IPS-11a (cell line): ENCODE data around the gene TP53.
"Not testable (repeated sequence)": the region's sequence is repeated elsewhere in the genome, so short reads cannot be mapped to it uniquely, and the experiment has no call there.

Experiments
- H3K4me3 ChIP-seq: one replicate; pipeline ENCODE4 v1.5.1; 2013; ENCODE audit warnings: low read depth, low read length, control low read depth

TP53 gene

DNA sequence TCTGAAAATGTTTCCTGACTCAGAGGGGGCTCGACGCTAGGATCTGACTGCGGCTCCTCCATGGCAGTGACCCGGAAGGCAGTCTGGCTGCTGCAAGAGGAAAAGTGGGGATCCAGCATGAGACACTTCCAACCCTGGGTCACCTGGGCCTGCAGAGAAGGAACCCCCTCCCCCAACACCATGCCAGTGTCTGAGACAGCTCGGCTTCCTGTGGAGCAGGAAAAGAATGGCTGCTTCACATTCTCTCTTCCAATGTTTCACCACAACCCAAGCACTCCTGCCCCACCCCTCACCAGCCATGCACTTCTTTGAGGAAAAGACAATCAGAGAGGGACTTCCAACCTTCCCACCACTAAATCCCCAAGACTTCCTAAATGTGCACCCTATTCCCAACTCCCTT lies 10.8 kb downstream of the TP53 start:
- no peak overlapping the region for H3K4me3 ChIP-seq

DNA sequence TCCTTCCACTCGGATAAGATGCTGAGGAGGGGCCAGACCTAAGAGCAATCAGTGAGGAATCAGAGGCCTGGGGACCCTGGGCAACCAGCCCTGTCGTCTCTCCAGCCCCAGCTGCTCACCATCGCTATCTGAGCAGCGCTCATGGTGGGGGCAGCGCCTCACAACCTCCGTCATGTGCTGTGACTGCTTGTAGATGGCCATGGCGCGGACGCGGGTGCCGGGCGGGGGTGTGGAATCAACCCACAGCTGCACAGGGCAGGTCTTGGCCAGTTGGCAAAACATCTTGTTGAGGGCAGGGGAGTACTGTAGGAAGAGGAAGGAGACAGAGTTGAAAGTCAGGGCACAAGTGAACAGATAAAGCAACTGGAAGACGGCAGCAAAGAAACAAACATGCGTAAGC lies 12.4 kb downstream of the TP53 start:
- no peak overlapping the region for H3K4me3 ChIP-seq

DNA sequence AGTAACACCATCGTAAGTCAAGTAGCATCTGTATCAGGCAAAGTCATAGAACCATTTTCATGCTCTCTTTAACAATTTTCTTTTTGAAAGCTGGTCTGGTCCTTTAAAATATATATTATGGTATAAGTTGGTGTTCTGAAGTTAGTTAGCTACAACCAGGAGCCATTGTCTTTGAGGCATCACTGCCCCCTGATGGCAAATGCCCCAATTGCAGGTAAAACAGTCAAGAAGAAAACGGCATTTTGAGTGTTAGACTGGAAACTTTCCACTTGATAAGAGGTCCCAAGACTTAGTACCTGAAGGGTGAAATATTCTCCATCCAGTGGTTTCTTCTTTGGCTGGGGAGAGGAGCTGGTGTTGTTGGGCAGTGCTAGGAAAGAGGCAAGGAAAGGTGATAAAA lies 14.1 kb downstream of the TP53 start:
- no peak overlapping the region for H3K4me3 ChIP-seq

DNA sequence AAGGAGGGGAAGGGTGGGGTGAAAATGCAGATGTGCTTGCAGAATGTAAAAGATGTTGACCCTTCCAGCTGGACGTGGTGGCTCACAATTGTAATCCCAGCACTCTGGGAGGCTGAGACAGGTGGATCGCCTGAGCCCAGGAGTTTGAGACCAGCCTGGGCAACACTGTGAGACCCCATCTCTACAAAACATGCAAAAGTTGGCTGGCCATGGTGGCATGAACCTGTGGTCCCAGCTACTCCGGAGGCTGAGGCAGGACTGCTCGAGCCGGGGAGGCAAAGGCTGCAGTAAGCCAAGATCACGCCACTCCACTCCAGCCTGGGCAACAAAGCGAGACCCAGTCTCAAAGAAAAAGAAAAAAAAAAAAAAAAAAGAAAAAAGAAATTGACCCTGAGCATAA lies 18.8 kb downstream of the TP53 start:
- H3K4me3 ChIP-seq: no peak overlapping the region

DNA sequence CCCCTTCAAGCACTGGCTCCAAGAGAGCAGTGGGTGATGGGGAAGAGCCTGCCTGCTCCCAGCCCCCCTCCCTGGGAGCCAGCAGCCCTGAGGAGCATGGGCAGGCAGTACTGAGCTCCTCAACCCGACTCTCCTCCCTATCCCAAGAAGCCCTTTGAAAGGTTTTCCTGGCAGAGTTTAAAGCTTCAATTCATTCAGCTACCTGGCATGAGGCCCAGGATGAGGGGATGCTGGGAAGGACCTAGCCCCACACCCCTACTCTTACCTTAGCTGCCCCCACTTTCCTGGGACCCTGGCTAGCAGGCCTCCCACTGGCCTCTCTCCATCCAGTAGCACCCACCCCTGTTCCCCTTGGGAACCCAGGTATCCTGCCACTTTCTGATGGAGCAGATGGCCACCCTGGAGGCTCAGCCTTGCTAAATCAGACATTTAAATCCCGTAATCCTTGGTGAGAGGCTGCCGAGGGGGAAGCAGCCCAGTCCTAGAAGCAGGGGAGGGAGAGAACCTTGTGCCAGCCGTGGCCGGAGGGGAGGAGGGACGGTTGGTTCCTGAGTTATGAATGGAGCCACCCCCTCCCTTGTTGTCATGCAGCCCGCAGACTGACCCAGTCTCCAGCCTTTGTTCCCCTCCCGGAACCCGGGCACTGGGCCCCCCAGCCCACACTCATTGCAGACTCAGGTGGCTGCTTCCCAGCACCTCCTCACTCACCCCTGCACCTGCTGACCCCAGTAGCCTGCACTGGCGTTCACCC lies 19.5 kb downstream of the TP53 start:
- H3K4me3 ChIP-seq: no peak overlapping the region

DNA sequence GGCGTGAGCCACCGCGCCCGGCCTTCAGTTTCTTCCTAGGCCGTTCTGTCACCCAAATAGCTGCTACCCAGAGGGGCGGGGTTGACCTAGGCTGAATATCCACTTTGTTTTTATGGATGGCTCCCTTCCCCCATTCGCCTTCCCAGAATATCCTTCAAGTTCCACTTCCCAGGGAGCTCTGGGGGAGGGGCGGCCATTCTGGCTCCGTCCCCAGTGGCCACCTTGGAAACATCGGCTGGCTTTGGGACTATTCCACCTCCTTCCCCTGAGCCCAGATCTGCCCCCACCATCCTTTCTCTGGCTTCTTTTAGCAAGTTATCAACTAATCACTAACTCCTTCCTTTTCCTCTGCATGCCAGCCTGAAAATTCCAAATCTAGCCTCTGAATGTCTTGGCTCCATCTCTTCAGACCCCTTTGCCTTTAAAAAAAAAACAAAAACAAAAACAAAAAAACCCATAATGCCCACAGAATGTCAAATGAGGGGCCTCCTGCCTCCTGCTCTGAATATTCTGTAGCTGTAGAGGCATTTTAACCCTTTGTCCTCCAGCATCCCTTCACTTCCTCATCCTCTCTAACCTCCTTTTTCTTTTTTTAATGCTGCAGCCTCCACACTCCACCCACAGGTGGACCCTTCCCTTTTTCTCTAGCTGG lies 30.2 kb downstream of the TP53 start:
- peak overlapping the region; percentile 8 for H3K4me3 ChIP-seq

DNA sequence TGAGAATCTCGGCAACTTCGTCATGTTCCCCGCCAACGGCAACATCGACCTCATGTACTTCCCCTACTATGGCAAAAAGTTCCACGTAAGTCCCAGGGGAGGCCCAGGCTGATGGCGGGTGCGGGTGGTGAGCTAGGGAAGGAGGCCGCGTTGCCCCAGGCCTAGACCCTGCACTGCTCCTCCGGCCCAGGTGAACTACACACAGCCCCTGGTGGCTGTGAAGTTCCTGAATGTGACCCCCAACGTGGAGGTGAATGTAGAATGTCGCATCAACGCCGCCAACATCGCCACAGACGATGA lies 31.8 kb downstream of the TP53 start:
- no peak overlapping the region for H3K4me3 ChIP-seq

DNA sequence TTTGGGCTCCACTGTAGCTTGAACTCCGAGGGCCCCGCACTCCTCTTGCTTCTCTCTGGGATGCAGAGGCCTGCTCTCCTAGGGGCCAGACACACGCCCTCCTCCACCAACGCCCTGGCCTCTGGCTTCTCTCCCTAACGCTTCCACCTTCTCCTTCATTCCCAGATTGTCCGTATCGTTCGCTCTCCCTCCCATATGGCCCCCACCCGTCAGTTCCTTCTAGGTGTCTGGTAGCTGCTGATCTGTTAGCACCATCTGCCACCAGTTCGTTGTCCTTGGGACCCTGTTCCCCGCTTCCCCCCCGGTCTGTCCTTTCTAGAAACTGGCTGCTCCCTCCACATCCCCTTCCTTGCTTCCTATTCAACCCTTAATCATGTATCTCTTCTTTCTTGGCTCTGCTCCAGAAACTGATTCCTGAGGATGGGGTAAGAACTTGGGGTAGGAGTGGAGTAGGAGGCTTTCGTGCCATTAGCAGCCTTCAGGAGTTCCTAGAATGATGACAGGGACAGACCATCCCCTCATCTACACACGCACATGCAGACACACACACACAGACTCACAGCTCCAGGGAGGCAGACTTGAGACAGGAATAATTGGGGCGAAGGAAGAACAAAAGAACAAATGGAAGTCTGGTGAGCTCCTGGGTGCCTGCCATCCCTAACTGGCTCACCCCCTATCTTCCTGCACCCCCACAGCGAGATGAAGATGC lies 32.3 kb downstream of the TP53 start:
- H3K4me3 ChIP-seq: no peak overlapping the region

DNA sequence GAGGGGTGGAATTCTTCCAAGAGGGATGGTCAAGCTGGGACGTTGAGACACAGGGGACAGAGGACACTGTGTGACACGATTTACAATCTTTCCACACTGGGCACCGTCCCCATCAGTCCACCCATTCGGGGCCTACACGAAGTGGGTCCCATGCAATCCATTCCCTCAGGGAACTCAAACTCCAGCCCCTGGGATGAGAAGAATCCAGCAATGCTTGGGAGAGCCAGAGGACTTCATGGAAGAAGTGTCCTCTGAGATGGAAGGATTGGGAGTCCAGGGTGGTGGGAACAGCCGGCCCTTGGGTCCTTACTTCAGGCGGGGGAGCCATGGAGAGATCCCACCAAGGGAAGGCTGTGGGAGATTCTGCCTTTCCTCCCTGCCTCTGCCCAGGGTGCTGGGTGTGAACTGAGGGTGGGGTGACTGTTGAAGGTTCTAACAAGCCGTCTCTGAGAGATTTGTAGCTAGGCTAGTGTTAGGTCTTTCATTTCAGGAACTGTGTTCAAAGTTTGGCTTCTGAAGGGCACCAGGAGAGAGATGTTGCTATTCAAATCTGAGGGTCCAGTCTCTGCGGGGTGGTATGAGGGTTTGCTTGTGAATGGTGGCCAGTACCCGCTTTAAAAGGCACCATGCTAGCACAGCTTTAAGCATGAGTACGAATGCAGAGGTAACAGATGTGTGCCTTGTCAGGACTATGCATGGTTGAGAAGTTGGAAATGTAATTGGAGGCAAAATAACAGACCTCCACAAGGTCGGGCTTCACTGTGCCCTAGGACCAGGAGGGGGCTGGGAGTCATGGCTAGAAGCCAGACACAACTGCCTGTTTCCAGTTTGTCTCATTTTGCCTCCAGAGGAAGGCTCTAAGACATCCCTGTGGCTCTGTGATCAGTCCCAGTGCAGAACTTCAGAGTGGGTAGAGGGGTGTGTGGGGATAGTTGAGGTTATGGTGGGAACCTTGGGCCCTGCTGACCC lies 34.6 kb downstream of the TP53 start:
- no peak overlapping the region for H3K4me3 ChIP-seq

DNA sequence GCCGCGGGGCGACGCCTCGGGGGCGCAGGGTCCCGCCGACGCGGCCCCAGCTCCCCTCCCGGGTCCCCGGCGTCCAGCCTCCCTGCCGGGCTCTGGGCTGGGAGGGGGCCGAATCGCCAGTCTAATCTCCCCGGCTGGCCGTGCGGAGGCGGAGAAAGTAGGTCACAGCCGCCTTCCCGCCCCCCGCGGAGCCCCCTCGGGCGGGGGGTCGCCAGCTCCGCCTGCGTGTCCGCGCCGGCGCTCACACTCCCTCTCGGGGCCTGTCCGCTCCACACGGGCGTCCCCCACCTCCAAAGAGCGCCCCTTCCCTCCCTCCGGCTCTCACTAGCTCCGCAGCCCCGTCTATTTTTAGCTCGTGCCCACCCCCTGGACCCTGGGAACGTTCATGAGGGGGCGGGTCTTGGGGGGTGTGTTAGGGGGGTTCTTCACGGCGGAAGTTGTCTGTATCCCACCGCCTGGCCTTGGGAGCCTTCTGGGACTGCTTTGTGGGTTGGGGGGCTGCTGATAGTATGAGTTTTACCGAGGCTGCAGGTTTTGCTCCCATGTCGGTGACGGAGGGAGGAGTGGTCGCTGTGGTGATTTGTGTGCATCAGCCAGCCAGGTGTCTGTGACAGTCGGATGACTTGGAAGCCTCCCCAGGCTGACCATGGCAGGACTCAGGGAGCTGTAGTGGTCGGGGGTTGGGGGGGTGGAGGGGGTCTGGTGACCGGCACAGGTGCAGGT lies 35.5 kb downstream of the TP53 start:
- peak overlapping the region; percentile 50 for H3K4me3 ChIP-seq

DNA sequence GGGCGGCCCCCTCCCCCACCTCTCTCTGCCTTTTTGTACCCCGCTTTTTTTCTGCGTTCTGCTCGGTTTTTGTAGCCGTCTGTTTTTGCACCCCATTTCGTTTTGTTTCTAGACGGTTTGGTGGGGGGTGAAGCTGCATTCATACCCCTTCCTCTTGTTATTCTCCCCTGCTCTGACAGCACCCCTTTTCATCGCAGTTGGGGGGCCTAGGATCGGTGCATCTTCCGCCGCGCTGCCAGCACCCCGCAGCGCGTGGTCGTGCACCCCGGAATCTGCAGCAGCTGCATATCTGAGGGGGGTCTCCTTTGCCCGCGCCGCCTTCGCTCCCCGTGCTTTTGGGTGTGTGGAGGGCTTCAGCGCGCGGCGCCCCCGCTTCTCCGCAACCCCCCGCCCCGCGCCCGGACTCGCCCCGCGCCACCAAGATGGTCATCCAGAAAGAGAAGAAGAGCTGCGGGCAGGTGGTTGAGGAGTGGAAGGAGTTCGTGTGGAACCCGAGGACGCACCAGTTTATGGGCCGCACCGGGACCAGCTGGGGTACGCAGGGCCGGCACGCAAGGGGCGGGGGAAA lies 36.1 kb downstream of the TP53 start:
- H3K4me3 ChIP-seq: peak overlapping the region; percentile 50

DNA sequence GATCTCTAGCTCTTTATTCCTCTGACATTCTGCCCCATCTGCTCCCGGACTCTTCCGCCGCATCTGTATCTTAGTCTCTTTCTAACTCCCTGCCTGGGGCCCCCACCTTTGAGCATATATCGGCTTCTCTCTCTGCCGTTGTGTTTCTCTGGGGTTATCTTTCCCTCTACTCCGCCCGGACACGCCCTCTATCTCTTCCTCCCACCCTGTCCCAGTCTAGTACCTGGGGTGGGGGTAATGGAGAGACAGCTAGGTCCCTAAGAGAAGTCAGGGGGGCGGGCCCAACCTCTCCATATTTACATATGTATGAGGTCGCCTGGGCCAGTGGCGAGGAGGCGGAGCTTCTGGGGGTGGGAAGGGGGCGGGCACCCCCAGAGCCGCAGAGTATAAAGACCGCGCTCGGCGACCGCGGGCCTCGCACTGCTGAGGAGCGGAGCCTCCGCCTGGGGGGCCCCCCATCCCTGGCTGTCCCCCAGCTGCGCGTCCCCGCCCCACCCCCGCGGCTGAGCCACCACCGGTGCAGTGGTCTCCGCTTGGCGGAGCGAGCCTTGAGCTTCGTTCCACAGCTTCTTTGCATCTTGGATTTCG lies 36.7 kb downstream of the TP53 start, which contains the start of gene ATP1B2:
Gene ATP1B2, plus strand, starts transcription at position 418 of the 588 bp plus-strand sequence. CDS start 593 bp downstream, outside the sequence.
- peak within 1 kb of the TSS; percentile 50 for H3K4me3 ChIP-seq

DNA sequence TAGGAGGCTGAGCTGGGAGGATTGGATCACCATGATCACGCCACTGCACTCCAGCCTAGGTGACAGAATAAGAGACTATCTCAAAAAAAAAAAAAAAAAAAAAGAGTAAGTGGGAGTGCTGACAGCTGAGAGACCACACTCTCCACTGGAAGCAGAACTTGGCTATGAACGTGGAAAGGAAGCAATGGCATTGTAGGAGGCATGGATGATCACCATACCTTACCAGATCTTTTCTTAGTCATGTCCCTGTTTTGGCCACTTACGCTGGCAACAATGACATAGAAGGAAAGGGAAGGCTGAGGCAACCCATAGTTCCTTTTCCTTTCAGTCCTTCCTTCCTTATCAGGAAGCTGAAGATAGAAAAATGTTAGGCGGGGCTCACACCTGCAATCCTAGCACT lies 40.3 kb downstream of the TP53 start:
- no peak overlapping the region for H3K4me3 ChIP-seq

DNA sequence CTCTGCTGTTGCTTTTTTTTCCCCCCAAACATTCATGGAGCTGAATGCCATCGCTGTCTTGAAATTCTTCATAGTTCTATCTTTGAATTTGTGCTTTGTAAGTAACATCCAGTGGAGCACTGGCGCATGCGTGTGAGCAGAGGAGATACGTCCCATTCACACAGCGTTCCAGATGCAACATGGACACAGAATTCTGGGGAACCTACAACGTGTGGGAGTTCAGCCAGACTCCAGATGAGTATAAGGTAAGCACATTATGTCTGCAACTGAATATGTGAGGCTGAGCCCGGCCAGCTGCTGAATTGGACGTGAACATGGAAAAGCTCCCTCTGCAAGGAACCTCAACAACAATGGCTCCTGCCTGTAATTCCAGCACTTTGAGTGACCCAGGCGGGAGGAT lies 40.8 kb downstream of the TP53 start:
- no peak overlapping the region for H3K4me3 ChIP-seq

DNA sequence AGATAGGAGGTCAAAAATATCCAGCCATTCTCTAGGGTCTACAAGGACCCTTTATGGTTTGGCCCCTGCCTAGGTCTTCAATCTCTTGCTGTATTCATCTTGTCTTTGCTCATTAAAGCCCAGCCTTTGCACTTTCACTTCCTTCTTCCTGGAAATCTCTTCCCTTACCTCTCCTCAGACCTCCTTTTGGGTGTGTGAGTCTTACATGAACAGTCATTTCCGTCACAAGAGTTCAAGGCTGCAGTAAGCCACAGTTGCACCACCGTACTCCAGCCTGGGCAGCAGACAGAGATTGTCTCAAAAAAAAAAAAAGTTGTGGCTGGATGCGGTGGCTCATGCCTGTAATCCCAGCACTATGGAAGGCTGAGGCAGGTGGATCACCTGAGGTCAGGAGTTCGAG lies 42.5 kb downstream of the TP53 start:
- H3K4me3 ChIP-seq: no peak overlapping the region

DNA sequence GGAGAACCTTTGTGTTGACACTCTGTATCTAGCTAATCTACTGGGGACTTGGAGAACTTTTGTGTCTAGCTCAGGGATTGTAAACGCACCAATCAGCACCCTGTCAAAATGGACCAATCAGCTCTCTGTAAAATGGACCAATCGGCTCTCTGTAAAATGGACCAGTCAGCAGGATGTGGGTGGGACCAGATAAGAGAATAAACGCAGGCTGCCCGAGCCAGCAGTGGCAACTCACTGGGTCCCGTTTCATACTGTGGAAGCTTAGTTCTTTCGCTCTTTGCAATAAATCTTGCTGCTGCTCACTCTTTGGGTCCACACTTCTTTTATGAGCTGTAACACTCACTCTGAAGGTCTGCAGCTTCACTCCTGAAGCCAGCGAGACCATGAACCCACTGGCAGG lies 45.7 kb downstream of the TP53 start:
- H3K4me3 ChIP-seq: not testable (repeated sequence)

DNA sequence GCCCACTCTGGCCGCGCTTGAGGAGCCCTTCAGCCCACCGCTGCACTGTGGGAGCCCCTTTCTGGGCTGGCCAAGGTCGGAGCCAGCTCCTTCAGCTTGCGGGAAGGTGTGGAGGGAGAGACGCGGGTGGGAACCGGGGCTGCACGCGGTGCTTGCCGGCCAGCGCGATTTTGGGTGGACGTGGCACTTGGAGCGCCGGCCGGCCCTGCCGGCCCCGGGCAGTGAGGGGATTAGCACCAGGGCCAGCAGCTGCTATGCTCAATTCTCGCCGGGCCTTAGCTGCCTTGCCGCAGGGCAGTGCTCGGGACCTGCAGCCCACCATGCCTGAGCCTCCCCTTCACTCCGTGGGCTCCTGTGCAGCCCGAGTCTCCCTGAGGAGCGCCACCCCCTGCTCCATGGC lies 46.5 kb downstream of the TP53 start:
- H3K4me3 ChIP-seq: no peak overlapping the region

DNA sequence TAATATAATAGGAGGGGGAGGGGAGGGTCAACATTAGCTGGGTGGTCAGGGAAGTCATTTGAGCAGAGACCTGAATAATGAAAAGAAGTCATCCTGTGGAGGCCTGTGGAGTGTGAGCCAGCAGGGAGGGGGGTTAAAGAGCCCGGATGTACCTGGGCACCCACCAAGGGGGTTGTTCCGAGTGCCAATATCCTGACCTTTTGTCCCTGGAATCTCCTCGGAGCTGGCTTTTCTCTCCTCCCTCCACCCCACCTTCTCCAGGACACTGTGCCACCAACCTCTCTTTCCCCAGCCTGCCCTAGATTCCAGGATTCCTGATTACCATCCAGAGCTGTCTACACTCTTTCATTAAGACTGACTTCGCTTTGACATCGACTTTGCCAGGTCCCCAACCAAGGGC lies 51.1 kb downstream of the TP53 start:
- H3K4me3 ChIP-seq: no peak overlapping the region

DNA sequence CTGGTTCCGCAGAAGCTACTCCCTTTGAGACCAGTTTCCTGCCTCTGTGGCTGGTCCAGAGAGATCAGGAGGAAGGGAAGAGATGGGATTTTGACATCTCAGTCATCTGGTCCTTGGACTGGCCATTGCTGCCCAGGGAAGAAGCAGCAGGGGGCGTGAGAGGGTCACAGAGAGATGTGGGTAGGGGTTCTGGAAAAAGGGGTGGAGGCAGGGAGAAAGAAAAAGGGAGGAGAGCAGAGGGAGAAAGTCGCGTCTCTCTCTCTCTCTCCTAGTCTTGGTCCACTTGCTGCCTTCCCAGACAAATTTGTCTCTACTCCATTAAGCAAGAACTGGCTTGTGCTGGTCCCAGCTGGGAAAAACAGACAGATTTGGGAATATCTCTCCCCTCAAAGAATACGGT lies 52.9 kb downstream of the TP53 start:
- no peak overlapping the region for H3K4me3 ChIP-seq

DNA sequence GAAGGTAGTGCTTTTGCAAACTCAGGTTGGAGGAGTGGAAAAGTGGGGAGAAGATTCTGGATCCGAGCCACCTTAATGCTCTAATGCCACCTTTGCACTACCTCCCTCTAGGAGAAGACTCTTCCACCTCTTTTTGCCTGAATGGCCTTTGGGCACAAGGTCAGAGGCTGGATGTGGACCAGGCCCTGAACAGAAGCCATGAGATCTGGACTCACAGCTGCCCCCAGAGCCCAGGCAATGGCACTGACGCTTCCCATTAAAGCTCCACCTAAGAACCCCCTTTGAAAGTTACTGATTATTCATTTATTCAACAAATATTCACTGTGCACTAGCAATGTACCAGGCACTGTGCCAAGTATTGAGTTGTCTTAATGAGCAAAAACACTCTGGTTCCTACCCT lies 54.2 kb downstream of the TP53 start:
- H3K4me3 ChIP-seq: no peak overlapping the region
